ENCODE measurements around the gene SIX1.

The SIX1 gene

GRCh38 chr14:60677701-60678100 is 28.4 kb upstream of the SIX1 start:
- no peak for TF ChIP-seq FEZF1 (tag by site-specific recombination; IDR thresholded peaks at IDR 0.05)
- TF ChIP-seq GLI4 (tag by site-specific recombination; IDR thresholded peaks at IDR 0.05) = no peak
- TF ChIP-seq ZNF658 (tag by site-specific recombination; IDR thresholded peaks at IDR 0.05) = no peak
- no peak for TF ChIP-seq BCL11B (tag by site-specific recombination; IDR thresholded peaks at IDR 0.05; ENCODE audit: low read depth)
- TF ChIP-seq ZNF707 (tag by site-specific recombination; IDR thresholded peaks at IDR 0.05) = no peak
- TF ChIP-seq ZNF654 (tag by site-specific recombination; IDR thresholded peaks at IDR 0.05; ENCODE audit: low read depth) = no peak
- no peak for TF ChIP-seq ZNF114 (tag by site-specific recombination; IDR thresholded peaks at IDR 0.05)
- ChIA-PET POLR2A (interaction anchor here (0.6 kb wide), 1 partner anchor 34 kb away, joined by 3 read pairs; no protein-coding TSS in a partner anchor), CTCF (no interaction called here)
- Histone ChIP-seq H3K4me3 (ENCODE audit: low read depth, low read length) (no peak overlapping the region), H3K4me1 (ENCODE audit: control insufficient read depth, insufficient read depth, low read length) (no peaks in the 10 kb centered on the region), H3K36me3 (ENCODE audit: control insufficient read depth in 2 of 2, insufficient read depth in 1 of 2, low read length in 2 of 2) (no peaks in the 10 kb centered on the region), H3K9me3 (ENCODE audit: control insufficient read depth, insufficient read depth, low read depth, low read length) (no peaks in the 10 kb centered on the region), H3K27ac (ENCODE audit: extremely low read depth, low read depth, low read length) (no peak overlapping the region)

GRCh38 chr14:60670989-60671388 is 21.7 kb upstream of the SIX1 start:
- POLR2A ChIA-PET = no interaction called here
- CTCF ChIA-PET = no interaction called here
- TF ChIP-seq PRDM10 (tag by site-specific recombination; IDR thresholded peaks at IDR 0.05) = no peak
- no peak for TF ChIP-seq ZNF549 (tag by site-specific recombination; IDR thresholded peaks at IDR 0.05)
- no peak for TF ChIP-seq SCRT2 (tag by site-specific recombination; IDR thresholded peaks at IDR 0.05)

DNA sequence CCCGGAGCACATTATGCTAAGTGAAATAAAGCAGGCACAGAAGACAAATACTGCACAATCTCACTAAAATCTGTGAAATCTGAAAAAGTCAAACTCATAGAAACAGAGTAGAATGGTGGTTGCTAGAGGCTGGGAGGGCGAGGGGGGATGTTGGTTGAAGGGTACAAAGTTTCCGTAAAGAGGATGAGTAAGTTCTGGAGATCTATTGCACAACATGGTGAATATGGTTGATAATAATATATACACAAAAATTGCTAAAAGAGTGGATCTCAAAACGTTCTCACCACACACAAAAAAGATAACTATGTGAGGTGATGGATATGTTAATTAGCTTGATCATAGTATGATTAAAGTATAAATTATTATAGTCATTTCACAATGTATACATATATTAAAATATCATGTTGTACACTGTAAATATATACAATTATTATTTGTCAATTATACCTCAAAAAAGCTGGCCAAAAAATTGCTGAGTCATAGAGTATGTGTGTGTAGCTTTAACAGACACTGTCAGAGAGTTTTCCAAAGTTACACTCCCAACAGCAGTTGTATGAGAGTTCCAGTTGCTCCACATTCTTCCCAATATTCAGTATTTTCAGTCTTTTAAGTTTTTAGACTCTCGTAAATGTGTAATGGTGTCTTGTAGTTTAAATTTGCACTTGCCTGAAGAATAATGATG is 19.3 kb upstream of the SIX1 start:
- no peaks in the 10 kb centered on the region for H3K36me3 ChIP-seq (ENCODE audit: control insufficient read depth in 2 of 2, insufficient read depth in 1 of 2, low read length in 2 of 2)
- no peak overlapping the region for H3K4me3 ChIP-seq (ENCODE audit: low read depth, low read length)
- no peak overlapping the region for H3K27ac ChIP-seq (ENCODE audit: extremely low read depth, low read depth, low read length)
- H3K9me3 ChIP-seq (ENCODE audit: control insufficient read depth, insufficient read depth, low read depth, low read length) = no peaks in the 10 kb centered on the region
- ChIA-PET POLR2A (no interaction called here), CTCF (no interaction called here)
- TF ChIP-seq ZNF558 (tag by site-specific recombination; IDR thresholded peaks at IDR 0.05) (peak; percentile 55; the same call in 1 of the 2 replicates), OVOL3 (tag by site-specific recombination; IDR thresholded peaks at IDR 0.05) (no peak), ZNF426 (tag by site-specific recombination; IDR thresholded peaks at IDR 0.05) (no peak), ZNF292 (tag by site-specific recombination; IDR thresholded peaks at IDR 0.05; ENCODE audit: borderline replicate concordance, low read depth) (no peak), ZNF350 (tag by site-specific recombination; IDR thresholded peaks at IDR 0.05) (no peak), SETDB1 (IDR thresholded peaks at IDR 0.05; ENCODE audit: insufficient read length, low read length) (peak; percentile 7), ZNF16 (tag by site-specific recombination; IDR thresholded peaks at IDR 0.05; ENCODE audit: low read depth) (no peak), ZNF211 (tag by site-specific recombination; IDR thresholded peaks at IDR 0.05; ENCODE audit: low read depth) (no peak), ZNF354C (tag by site-specific recombination; IDR thresholded peaks at IDR 0.05; ENCODE audit: borderline replicate concordance, low read depth) (no peak)
- TF ChIP-seq, protein P1, sequence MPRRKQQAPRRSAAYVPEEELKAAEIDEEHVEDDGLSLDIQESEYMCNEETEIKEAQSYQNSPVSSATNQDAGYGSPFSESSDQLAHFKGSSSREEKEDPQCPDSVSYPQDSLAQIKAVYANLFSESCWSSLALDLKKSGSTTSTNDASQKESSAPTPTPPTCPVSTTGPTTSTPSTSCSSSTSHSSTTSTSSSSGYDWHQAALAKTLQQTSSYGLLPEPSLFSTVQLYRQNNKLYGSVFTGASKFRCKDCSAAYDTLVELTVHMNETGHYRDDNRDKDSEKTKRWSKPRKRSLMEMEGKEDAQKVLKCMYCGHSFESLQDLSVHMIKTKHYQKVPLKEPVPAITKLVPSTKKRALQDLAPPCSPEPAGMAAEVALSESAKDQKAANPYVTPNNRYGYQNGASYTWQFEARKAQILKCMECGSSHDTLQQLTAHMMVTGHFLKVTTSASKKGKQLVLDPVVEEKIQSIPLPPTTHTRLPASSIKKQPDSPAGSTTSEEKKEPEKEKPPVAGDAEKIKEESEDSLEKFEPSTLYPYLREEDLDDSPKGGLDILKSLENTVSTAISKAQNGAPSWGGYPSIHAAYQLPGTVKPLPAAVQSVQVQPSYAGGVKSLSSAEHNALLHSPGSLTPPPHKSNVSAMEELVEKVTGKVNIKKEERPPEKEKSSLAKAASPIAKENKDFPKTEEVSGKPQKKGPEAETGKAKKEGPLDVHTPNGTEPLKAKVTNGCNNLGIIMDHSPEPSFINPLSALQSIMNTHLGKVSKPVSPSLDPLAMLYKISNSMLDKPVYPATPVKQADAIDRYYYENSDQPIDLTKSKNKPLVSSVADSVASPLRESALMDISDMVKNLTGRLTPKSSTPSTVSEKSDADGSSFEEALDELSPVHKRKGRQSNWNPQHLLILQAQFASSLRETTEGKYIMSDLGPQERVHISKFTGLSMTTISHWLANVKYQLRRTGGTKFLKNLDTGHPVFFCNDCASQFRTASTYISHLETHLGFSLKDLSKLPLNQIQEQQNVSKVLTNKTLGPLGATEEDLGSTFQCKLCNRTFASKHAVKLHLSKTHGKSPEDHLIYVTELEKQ (tag by site-specific recombination; IDR thresholded peaks at IDR 0.05; ENCODE audit: borderline replicate concordance) = no peak
- TF ChIP-seq, protein P2, sequence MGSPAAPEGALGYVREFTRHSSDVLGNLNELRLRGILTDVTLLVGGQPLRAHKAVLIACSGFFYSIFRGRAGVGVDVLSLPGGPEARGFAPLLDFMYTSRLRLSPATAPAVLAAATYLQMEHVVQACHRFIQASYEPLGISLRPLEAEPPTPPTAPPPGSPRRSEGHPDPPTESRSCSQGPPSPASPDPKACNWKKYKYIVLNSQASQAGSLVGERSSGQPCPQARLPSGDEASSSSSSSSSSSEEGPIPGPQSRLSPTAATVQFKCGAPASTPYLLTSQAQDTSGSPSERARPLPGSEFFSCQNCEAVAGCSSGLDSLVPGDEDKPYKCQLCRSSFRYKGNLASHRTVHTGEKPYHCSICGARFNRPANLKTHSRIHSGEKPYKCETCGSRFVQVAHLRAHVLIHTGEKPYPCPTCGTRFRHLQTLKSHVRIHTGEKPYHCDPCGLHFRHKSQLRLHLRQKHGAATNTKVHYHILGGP (tag by site-specific recombination; IDR thresholded peaks at IDR 0.05) = no peak
- no peaks in the 10 kb centered on the region; the same call in 1 of the 2 replicates for H3K4me1 ChIP-seq (ENCODE audit: control insufficient read depth, insufficient read depth, low read length)

More at GRCh38 chr14:60670989-60671388, 21.7 kb upstream of the SIX1 start:
- H3K9me3 ChIP-seq (ENCODE audit: control insufficient read depth, insufficient read depth, low read depth, low read length) = no peaks in the 10 kb centered on the region
- no peaks in the 10 kb centered on the region for H3K4me1 ChIP-seq (ENCODE audit: control insufficient read depth, insufficient read depth, low read length)
- H3K27ac ChIP-seq (ENCODE audit: extremely low read depth, low read depth, low read length) = no peak overlapping the region
- no peaks in the 10 kb centered on the region for H3K36me3 ChIP-seq (ENCODE audit: control insufficient read depth in 2 of 2, insufficient read depth in 1 of 2, low read length in 2 of 2)
- H3K4me3 ChIP-seq (ENCODE audit: low read depth, low read length) = no peak overlapping the region
